Loucy (cell line): Measurements from ENCODE around the gene POC1B.

Experiments used
- CTCF ChIP-seq: fragments of 200-600 bp; sonication (generic); conservative IDR thresholded peaks from 2 replicates; pipeline ENCODE4 v1.5.1; 2014; ENCODE audit warnings: mild to moderate bottlenecking, antibody characterized with exemption, low read length
- EZH2phosphoT487 ChIP-seq: fragments of 200-600 bp; IDR thresholded peaks from 2 replicates; pipeline ENCODE4 v1.6.1; 2018; ENCODE audit warnings: antibody characterized with exemption, mild to moderate bottlenecking, moderate library complexity, borderline replicate concordance

GRCh38 chr12:89507015-89507824 is 18.6 kb downstream of the POC1B start:
- TF ChIP-seq EZH2phosphoT487 (no peak), CTCF (no peak)
